Suppressor macrophage treated with lipopolysaccharide for 1 hour (primary cell): ENCODE data around the gene PTPRG.
"Not testable (repeated sequence)": the region's sequence is repeated elsewhere in the genome, so short reads cannot be mapped to it uniquely, and the experiment has no call there.

Experiments
- DNase-seq, 3 donors: peaks; one replicate each; pipeline ENCODE4 v3.0.0-alpha.2; 2020 to 2022

Gene PTPRG

DNA sequence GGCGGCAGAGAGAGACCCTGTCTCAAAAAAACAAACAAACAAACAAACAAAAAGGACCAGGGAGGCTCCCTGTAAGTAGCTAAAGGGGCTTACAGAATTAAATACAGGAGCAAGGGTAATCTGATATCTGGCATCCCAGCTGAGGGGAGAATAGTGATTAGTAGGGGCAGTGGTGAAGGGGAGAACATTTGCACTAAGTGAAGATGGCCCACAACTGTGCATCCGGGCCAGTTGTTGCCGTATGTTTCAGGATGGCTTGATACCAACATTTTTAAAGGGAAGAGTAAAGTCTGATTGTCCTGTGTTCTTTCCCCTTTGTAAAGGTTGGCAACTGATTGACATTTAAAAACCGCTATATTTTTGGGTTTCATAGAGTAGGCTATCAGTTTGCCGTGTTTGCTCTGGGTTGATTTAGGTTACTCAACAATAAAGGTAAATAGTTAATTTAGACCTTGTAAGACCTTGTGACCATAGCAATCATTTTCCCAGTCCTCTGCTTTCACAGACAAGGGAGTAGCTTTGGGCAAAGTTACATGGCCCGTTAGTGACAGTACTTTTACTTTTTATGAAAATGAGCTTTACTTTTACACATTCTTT, 167.8 kb downstream of the PTPRG start:
- no peak for DNase-seq

DNA sequence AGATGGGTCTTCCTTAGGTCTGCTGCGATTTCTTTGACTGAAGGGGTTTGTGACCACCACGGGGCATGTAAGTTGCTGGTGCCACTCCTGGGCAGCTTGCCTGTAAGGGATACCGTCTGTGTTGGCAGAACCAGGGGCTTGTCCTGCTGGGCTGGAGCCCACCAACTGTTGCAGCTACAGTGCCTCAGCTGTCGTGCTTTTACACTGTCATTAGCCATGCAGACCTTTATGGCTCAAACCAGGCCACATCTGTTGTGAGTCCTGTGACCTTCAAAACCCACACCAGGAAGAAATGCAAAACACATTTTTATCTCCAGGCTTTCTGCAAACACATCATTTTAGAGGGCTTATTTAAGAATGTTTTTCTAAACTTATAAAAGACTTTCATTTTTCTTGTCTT, 168.7 kb downstream of the PTPRG start:
- no peak for DNase-seq

DNA sequence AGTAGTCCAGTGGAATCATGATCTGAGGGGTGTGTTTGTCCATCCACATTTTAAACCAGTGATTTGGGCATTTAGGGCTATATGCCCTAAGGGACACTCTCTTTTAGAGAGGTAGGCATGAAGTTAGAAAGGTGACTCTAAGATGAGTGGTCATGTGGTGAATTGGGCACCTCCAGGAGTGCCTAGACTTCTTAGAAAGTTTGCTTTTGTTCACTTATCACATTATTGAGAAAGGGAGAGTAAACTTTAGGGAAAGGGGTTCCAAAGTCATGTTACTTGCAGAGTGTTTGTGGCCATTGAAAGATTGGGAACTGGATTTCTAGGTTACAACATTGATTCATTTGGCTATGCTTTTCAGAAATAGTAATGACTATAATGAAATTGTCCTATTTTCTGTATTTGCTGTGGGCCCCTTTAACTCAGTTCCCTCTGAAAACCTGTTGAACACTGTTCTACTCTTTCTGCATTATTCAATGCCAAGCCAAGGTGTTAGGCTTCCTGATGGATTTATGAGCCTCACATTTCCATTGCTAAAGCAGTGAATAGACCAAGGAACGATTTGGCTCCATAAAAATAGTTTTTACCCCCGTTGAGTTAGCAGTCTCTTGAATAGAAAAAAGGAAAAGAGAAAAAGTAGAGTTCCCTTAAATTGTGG, 169.3 kb downstream of the PTPRG start:
- no peak for DNase-seq

DNA sequence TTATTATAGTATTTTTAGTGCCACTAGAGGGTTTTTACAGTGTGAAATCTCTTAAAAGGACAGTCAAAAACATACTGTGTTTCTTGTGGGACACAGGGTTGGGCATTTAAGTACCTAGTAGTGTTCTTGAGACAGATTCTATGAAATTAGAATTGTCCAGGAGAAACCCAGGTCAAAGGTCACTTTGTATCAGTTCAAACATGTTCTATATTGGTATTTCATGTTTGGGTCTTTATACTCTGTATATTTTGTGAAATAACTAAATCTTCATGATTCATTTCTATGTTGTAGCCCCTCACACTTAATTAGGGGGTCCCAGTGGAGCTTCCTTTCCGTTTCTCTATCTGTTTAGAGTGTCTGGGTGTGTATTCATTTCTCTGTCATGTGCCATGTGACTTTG, 171.6 kb downstream of the PTPRG start:
- no peak for DNase-seq

DNA sequence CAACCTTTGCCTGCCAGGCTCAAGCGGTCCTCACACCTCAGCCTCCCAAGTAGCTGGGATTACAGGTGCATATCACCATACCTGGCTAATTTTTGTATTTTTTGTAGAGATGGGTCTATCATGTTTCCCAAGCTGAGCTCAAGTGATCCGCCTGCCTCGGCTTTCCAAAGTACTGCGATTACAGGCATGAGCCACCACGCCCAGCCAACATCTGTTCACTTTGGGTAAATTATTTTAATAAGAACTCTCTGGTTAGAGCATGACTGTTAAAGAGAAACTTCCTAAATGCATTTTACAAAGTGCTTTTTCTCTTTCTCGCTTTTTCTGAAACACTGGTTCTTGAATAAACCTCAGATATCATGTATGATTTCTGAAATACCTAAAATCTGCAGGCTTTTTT, 172.5 kb downstream of the PTPRG start:
- no peak for DNase-seq

DNA sequence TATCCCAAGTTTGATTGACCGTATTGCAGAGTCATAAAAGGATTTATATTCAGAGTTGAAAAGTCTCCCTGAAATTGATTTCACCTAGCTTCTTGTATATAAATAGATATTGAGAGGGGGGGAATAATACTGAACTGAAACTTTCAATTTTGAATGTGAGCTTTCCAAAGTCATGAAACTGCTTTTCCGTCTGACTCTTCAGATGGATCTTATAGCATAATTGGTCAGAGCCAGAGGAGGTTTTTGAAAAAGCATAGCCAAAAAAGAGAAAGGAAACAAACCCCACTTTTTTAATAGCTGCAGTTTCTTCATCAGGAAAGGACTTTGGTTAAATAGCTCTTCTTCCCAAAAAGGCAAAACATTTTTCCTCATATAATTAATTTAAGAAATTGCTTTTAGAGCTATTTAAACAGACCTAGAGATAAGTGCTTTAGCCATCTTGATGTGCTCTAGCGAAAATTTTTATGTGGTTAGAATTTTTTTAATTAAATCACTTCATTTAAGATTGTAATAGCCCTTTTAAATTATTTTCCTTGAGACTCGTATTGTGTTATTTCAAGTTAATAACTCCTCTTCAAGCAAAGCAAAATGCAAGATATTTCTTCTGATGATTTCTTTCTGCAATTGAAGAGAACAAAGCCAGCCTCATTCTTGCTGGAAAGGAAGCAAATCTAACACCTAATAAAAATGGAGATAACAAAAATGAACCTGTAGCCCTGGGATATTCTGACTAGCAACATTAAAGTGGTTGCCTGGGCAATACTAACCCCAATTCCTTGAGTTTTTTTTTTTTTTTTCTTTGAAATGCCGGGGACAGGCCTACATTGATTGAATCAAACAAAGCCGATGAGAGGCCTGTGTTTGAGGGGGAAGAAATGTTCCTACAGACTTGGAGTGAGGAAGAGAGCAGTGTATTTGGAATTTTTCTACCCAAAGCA, 173.6 kb downstream of the PTPRG start:
- DNase-seq: no peak

DNA sequence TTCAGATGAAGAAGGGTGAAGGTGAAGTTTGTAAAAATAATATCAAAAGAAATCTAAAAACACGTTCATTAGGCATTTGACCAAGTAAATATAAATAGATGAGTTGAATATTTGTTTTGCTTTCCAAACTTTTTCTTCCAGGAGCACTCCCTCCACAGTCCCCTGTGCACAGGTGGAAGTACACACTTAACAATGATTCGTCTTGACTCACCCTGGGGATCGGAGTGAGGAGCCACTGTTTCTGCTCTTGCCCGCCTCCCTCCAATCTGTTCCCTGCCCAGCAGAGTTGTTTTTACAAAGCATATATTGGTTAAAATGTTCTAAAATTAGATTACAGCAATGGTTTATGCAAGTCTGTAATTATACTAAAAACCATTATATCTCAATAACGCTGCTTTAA, 175.1 kb downstream of the PTPRG start:
- DNase-seq: no peak

DNA sequence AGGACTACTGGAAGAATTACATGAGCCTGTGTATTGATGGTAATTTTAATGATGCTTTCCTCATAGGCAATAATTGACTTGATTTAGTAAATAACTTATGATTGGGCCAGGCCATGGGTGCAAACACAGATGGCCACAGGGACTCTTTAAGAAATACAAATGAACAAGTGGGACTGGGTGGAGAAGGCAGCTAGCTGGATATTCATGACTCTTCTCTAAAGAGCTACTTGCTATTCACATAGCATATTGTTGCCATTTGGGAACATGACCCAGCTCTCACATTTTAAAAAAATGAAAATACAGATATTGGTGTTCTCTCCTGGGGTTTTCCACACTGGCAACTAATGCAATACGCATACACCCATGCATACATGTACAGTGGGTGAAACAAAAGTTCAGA, 178.3 kb downstream of the PTPRG start:
- no peak for DNase-seq

DNA sequence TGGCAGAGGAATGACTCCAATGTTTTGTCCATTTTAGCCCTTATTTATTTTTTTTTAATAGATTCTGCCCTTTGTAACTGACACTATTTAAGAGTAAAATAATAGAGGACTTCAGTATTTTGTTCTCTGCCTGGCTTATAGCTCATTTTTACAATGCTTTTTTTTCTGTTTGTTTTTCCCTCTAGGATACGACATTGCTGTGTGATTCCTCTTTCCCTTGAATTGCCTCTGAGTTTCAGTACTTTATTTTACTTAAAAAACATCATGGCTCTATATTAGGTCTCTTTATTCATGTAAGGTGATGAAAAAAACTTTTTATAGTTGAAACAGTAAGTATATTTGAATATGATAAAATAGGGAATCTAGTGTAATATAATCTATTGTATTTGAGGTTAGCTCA, 179.1 kb downstream of the PTPRG start:
- DNase-seq: no peak

DNA sequence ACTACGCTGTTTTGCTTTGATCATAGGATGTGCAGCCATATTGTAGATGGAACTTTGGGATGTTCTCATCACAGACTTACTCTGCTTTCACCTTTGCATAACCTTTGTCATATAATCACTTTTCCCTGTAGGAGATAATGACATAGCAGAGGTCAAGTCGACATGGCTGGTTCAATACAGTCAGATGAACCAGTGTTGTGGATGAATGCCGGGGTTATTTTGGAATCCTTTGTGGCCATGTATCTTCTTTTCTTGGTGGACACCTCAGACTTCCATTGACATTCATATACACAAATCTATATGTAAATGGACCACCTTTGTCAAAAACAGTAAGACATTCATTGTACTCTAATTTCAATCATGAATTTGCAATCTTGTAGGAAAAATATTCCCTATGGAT, 180.2 kb downstream of the PTPRG start:
- DNase-seq: no peak

DNA sequence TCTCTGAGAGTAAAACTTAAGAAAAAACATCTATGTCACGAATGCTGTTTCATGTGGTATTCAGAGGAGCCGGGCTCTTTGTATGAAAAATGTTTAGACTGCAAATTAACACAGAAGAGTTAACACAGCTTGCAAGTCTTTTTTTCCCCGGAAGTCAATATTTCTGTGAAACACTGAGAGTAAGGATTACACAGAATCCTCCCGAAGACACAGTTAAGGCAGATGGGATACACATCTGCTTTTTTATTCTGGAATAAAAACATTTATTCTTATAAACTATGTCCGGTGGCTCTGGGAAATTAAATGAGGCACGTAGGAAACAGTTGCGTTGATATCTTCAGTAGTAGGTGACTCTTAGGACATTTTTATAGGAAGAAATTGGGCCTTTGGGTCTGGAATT, 180.6 kb downstream of the PTPRG start:
- DNase-seq: no peak

DNA sequence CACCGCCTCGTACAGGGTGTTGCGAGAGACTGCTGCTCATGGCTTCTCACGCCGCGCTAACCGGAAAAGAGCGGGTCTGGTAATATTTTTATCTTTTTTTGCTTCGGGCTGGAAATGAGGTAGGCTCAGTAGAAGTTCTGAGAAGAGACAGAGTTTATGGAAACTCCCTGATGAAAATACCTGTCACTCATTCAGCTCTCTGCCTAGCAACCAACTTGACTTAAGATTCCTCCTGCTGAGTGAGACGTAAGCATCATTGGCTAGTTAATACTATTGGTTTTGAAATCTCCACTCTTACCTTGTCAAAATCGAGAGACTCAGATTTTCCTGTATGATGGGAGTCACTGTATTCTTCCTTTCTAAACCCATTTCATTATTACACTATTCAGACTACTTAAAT, 181.7 kb downstream of the PTPRG start:
- no peak for DNase-seq

DNA sequence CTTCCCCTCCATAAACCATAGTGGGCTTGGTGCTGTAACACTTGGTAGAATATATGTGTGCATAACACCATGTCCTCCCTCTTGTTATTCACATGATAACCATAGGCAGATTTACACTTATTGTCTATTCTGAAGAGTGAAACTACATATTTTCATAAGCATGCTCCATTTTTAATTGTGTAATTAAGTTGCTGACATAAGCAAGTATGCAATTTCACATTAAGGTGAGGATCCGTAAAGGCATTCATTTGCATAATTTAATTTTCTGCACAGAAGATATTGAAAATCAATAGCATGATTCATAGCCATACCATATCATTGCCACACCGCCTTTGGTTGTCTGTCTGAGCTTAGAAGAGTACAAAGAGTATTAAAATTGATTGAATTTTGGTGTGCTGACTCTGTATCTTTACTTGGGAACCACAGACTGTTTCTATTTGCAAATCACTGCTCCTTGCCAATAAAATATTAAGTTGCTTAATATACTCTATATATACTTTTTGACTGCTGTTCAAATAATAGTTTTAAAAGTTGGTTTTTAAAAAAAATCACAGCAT, 182.4 kb downstream of the PTPRG start:
- no peak for DNase-seq

DNA sequence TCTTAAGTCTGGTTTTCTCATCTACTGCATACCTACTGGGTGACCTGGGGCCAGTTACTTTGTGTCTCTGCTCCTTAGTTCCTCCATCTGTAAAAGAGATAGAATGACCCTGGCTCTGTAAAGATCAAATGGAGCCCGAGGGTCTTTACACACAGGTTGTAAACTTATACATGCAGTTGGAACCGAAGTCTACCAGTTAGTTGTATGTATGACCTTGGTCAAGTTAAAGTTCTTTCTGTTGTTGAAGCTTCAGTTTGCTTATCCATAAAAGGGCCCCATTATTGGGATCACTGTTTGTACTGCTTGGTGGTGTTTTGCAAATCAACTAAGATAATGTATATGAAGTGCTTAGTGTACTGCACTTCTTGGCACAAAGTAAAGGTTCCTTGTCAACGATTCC, 186.9 kb downstream of the PTPRG start:
- DNase-seq: no peak

DNA sequence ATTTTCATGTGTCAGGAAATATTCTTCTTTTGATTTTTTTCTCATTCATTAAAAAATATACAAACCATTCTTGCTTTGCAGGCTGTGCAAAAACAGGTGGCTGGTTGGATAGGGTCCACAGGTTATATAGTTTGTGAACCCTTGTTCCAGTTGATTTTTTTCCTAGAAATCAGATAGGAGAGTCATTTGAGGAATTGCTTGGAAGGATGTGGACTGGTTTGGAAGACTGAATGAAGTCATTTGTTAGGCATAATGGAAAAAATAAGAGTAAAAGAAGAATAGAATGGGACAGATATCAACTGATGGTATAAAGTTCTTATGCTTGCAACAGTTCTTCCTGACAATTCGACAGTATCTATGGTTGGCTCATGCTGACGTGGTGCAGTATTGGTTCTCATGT, 189.4 kb downstream of the PTPRG start:
- no peak for DNase-seq

DNA sequence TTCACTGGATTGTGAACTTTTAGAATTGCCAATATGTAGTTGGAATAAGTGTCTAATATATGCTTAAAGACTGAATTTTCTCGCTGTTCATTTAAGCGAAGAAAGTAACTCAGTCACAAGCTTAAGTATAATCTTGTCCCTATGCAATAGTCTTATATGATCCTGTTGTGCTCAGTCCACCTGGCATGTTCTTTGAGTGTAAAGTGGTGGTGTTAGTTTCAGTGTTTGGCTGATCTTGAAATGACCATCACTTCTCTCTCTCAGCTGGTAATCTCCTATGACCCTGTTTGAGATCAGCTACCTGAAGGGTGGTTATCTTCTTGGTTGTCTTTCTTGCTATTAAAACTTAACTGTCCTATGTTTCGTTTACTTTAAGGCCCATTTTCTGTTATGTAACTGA, 197.5 kb downstream of the PTPRG start:
- DNase-seq: no peak

DNA sequence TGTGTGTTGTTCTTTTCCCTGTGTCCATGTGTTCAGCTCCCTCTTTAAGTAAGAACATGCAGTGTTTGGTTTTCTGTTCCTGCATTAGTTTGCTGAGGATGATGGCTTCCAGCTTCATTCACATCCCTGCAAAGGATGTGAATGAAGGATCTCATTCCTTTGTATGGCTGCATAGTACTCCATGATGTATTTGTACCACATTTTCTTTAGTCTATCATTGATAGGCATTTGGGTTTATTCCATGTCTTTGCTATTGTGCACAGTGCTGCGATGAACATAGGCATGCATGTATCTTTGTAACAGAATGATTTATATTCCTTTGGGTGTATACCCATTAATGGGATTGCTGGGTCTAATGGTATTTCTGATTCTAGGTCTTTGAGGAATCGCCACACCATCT, 199.4 kb downstream of the PTPRG start:
- DNase-seq: not testable (repeated sequence)

DNA sequence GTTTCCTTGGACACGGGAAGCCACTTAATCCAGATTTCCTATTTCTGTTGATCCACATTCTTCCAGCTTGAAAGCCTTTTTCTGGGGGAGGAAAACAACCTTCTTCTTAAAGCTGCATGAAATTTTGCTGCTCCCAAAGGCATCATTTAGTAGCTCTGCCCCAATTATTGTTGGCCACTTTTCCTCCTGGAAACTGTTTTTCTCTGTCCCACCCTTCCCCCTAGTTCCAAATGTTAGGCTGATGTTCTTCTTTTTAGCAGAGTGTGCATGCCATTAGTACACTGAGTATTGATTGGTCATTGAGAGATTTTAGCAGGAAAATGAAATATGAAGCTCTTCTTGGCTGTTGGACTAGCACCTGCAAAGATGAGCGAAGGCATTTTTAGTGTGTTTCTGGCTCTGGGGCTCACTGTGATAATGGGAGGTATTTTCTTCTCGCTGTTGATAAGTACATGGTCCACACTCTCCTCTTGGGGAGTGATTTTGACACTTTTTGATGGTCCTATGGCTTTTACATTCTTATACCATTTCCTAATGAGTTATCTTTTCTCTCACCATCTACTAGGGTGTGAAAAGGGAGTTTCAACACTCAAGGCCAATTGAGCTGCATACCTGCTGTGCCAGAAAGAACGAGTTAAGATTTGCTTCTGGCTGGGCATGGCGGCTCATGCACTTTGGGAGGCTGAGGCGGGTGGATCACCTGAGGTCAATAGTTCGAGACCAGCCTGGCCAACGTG, 200.5 kb downstream of the PTPRG start:
- DNase-seq: no peak

DNA sequence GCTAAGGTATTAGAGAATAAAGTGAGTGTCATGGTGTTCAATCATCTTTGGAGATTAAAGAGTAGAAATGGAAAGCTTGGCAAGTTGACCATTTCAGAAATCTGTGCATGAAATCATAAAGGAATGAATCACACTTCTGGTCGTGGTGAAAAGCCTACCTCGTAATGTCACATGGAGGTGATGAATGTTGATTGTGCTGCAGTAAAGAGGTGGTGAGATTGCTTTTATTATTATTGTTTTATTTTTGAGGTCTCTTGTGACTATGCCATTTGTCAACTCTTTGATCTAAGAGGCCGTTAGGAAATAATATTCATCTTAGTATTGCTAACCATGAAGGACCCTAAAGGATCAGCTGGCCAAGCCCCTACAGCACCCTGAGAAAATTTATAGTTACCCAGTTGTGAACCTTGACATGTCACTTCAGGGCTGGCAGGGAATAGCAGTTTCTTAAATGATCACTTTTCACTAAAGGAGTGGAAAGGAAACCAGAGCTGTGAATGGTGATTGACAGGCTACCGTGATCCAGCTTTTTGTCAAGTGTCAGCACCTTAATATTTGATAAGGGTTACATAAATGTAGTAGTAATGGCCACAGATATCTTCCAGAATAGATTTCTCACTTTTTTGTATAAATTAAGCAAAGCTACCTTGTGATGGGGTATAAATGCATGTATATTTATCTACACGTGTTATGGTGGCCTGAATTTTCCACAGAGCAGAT, 203.9 kb downstream of the PTPRG start:
- no peak for DNase-seq

DNA sequence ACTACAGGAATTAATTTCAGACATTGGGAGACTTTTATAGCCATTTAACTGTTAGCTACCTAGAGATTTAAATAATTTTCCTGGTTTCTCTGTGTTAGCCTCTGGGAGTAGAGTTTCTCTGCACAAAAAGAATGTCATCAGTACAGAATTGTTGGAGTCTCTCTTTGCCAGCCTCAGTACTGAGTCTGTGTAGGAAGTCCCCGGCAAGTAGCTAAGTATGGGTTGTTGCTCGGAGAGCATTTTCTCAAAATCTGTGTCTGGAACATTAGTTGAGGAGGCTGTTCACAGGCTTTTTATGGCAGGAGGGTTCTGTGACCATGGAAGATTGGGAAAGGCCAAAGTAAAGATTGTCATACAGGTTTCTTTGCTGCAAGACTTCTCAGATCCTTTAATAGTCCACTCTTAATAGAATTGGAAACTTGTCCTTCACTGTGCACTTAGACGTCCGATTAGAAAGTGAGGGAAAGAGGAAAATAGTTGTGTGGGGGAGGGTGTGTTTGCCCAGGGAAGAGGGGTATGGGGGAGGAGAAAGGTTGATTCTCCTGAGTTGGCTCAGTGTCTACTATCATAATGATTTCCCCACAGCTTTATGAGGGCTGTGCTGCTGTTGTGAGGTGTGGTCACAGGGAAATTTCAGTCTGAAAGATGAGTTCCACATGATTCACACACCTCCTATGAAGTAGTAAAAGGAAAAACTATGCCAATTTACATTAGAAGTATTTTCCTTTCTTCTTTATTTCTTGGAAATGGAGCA, 207.1 kb downstream of the PTPRG start:
- DNase-seq: no peak

DNA sequence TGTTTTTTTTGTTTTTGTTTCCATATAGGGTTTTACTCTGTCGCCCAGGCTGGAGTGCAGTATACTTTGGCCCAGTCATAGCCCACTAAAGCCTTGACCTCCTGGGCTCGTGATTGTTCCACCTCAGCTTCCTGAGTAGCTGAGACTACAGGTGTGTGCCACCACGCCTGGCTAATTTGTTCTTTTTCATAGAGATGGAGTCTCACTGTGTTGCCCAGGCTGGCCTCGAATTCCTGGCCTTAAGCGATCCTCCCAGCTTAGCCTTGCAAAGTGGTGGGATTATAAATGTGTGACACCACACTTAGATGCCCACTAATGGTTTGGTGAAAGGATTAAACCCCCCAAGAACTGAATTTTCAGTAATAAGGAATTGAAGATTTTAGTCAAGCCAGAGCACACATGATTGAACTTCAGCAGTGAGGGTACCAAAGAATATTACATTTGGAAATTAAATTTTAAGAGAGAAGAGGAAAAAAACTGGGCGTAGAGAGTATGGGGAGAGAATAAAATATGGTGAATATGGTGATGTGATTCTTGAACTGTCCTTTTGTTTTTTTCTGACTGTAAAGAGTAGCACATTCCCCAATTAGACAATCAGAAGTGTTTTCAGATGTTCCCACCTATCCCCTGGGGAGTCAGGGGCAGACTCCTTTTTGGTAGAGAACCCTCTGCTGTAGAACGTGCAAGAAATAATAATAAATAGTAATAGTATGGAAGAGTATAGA, 208.1 kb downstream of the PTPRG start:
- DNase-seq: no peak
